Measurements from ENCODE around the gene VSTM4.

GRCh38 chr10:48965460-48965859, 149.9 kb downstream of the VSTM4 start:
- TF ChIP-seq CTCF (IDR thresholded peaks at IDR 0.05; ENCODE audit: low read depth, low read length, poor library complexity, severe bottlenecking) = no peak
- TF ChIP-seq EZH2phosphoT487 (IDR thresholded peaks at IDR 0.05; ENCODE audit: borderline replicate concordance, low read length) = no peak

All from DOHH2 (cell line).